Activated effector memory CD4-positive, alpha-beta T cell treated with Interleukin-2 at 50 U/mL for 16 hours (primary cell): ENCODE results near the gene TBC1D32.
"Not testable (repeated sequence)": the region's sequence is repeated elsewhere in the genome, so short reads cannot be mapped to it uniquely, and the experiment has no call there.

Experiments used
- DNase-seq: peaks from one replicate; pipeline ENCODE4 v3.0.0-alpha.2; 2020

Gene TBC1D32

GRCh38 chr6:121205569-121205968 is 128.7 kb downstream of the TBC1D32 start:
- DNase-seq, result no peak

- DNase-seq, result no peak
Observed at GRCh38 chr6:121201105-121201504, 133.2 kb downstream of the TBC1D32 start.

GRCh38 chr6:121196042-121196441 is 138.2 kb downstream of the TBC1D32 start:
- not testable (repeated sequence) for DNase-seq

GRCh38 chr6:121190122-121190521 is 144.2 kb downstream of the TBC1D32 start:
- no peak for DNase-seq

- DNase-seq, result no peak
Observed at GRCh38 chr6:121188356-121188755, 145.9 kb downstream of the TBC1D32 start.

- no peak for DNase-seq
Observed at GRCh38 chr6:121187833-121188200, 146.5 kb downstream of the TBC1D32 start.

- DNase-seq, result no peak
Observed at GRCh38 chr6:121187200-121187832, 147.0 kb downstream of the TBC1D32 start.

GRCh38 chr6:121183742-121184141 is 150.5 kb downstream of the TBC1D32 start:
- no peak for DNase-seq

GRCh38 chr6:121175827-121176226 is 158.5 kb downstream of the TBC1D32 start:
- DNase-seq, result no peak

GRCh38 chr6:121172451-121172850 is 161.8 kb downstream of the TBC1D32 start:
- DNase-seq, result not testable (repeated sequence)

GRCh38 chr6:121171879-121172278 is 162.4 kb downstream of the TBC1D32 start:
- no peak for DNase-seq

GRCh38 chr6:121161886-121162285 is 172.4 kb downstream of the TBC1D32 start:
- no peak for DNase-seq

- DNase-seq, result no peak
Observed at GRCh38 chr6:121160276-121160675, 174.0 kb downstream of the TBC1D32 start.

GRCh38 chr6:121158891-121159290 is 175.4 kb downstream of the TBC1D32 start:
- DNase-seq, result no peak

- DNase-seq, result no peak
Observed at GRCh38 chr6:121158438-121158837, 175.8 kb downstream of the TBC1D32 start.

GRCh38 chr6:121157906-121158305 is 176.4 kb downstream of the TBC1D32 start:
- DNase-seq, result no peak

- no peak for DNase-seq
Observed at GRCh38 chr6:121143476-121143875, 190.8 kb downstream of the TBC1D32 start.

GRCh38 chr6:121142093-121142492 is 192.2 kb downstream of the TBC1D32 start:
- no peak for DNase-seq

- no peak for DNase-seq
Observed at GRCh38 chr6:121135425-121135824, 198.9 kb downstream of the TBC1D32 start.

GRCh38 chr6:121134922-121135321 is 199.4 kb downstream of the TBC1D32 start:
- DNase-seq, result no peak

- no peak for DNase-seq
Observed at GRCh38 chr6:121124600-121124999, 209.7 kb downstream of the TBC1D32 start.

GRCh38 chr6:121112356-121112755 is 221.9 kb downstream of the TBC1D32 start:
- no peak for DNase-seq

GRCh38 chr6:121110733-121111132 is 223.5 kb downstream of the TBC1D32 start:
- no peak for DNase-seq

- no peak for DNase-seq
Observed at GRCh38 chr6:121106962-121107361, 227.3 kb downstream of the TBC1D32 start.

GRCh38 chr6:121105461-121105860 is 228.8 kb downstream of the TBC1D32 start:
- no peak for DNase-seq
